Middle frontal gyrus (tissue), 1 donor: Measurements from ENCODE around the gene MTREX.

ENCODE experiments used
- DNase-seq: peaks from one replicate; pipeline ENCODE4 v3.0.0-alpha.2; 2015; ENCODE audit warnings: low spot score; ENCODE audit errors: extremely low spot score

The MTREX gene

GRCh38 chr5:55383254-55383653, 75.5 kb downstream of the MTREX start:
- no peak for DNase-seq

GRCh38 chr5:55384072-55384471, 76.3 kb downstream of the MTREX start:
- DNase-seq = no peak

DNA sequence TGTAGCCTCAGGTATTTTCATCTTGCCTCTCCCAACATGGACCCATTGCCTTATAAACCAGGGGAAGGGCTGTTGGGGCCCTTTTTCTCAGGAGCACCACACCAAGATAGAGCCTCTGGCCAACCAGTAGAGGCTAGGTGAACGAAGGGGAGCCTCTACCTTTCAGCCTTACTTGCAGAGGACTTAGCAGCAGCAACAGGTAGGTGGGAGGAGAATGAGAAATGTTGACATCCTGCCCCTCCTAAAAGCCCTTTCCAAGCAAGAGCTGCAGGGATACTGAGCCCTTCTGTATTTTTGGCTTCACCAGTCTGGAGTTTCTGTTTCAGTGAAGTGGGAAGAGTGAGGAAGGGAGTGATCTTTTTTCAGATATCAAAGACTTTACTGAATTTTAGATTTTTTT, 77.4 kb downstream of the MTREX start:
- DNase-seq = no peak

DNA sequence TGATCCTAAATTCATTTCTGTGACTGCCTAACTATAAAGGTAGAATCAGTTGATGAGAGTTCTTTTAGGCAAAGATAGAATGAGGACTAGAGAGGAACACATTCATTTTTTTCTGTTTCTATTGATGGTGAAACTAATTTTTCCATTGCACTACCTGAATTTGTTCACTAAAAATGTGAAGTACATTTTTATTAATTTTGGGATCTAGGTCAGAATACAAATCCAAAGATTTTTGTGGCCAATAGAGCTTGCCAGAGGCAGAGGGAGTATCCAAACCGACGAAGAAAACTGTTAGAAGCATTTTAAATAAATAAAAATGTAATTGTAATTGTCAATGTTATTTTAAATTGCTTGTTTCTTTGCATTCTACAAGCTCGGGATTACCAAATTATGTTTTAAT, 78.1 kb downstream of the MTREX start:
- DNase-seq = no peak

- no peak for DNase-seq
These were observed 78.6 kb downstream of the MTREX start for GRCh38 chr5:55386356-55386755.

DNA sequence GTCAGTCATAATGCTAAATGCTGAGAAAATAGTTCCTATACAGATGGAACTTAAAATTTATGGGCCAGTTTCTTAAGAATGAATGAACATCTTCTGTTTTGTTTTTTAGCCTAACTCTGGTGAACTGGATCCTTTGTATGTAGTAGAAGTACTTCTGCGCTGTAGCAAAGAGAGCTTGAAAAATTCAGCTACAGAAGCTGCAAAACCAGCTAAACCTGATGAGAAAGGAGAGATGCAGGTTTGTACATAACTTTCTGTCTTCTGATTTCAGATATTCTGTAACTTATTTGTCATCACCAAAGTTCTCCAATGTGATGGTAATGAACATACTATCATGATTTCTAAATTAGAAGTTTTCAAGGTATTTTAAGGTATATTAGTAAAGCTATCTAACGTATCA, 80.1 kb downstream of the MTREX start:
- no peak for DNase-seq

DNA sequence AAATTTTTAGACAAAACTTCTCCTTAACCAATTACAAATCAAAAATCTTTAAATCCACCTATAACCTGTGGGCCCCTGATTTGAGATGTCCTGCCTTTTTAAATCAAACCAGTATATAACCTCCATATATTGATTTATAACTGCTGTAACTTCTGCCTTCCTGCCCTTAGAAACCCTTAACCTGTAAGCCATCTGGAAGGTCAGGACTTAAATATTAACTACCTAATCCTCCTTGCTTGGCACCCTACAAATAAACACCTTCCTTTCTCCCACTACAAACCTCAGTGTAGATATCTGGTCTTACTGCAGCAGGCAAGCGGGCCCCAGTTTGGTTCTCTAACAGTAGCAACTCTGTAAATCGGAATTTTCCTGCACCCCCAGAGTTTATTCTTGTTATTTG, 83.9 kb downstream of the MTREX start:
- no peak for DNase-seq

- DNase-seq = no peak
These were observed 84.9 kb downstream of the MTREX start for GRCh38 chr5:55392669-55393068.

GRCh38 chr5:55393501-55394175, 85.8 kb downstream of the MTREX start:
- no peak for DNase-seq

GRCh38 chr5:55402199-55402598, 94.4 kb downstream of the MTREX start:
- DNase-seq = no peak

DNA sequence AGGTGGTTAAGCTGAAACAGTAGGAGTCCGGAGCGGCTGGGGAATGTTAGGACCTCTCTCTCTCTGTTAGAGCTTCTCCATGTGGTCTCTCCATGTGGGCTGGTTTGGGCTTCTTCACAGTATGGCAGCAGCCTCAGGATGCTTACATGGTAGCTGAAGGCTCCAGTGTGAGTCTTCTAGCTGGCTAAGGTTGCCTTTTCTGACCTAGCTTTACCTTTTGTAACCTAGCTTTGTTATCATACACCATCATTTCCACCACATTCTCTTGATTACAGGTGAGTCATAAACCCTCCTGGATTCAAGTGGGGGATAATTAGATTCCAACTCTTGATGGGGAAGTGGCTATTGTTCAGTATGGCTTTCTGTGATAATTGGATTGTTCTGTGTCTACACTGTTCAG, 98.5 kb downstream of the MTREX start:
- DNase-seq = no peak

DNA sequence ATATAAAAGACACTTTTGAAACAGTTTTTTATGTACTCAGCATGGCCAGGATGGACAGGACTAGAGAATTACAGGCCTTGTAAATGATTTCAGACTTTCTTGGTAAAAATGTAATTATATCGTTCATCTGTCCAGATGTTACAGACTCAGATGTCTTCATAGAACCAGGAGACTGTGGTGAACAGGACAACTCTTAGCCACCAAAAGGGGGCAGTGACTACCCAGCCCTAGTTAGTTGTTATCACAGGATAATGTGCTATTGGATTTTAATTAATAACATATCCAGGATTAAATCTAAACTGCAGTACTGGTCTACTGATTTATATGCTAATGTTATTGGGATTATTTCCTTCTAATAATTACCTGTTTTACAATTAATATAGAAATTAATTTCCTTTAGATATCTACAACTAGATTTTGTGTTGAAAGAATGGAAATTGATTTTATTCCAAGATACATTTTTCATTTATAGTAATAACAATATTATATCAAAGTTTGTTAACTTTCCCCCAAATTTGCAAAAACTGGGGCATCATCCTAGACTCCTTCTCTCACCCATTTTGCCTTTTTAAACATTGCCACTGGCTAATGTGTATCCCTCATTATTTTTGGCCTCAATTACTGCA, 99.4 kb downstream of the MTREX start:
- no peak for DNase-seq

- DNase-seq = no peak
These were observed 100.2 kb downstream of the MTREX start for GRCh38 chr5:55407984-55408383.

GRCh38 chr5:55409775-55410174, 102.0 kb downstream of the MTREX start:
- DNase-seq = no peak

- DNase-seq = no peak
These were observed 103.1 kb downstream of the MTREX start for GRCh38 chr5:55410845-55411244.

DNA sequence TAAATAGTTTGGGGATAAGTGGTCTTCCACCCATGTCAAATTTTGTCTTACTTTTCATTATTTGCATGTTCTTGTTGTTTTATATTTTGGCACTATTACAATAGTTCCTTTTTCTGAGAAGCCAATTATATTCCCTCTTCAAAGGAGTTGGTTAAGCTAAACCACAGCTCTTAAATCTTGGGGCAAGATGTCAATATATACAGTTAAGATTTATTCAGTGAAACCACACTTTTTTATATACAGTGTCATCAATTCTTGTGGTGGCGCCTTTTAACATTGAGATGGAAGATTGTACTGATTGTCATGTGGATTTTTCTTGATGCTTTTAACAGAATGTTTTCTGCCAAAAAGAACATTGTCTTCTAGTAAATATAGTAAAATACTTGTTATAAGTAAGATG, 104.1 kb downstream of the MTREX start:
- DNase-seq = no peak

DNA sequence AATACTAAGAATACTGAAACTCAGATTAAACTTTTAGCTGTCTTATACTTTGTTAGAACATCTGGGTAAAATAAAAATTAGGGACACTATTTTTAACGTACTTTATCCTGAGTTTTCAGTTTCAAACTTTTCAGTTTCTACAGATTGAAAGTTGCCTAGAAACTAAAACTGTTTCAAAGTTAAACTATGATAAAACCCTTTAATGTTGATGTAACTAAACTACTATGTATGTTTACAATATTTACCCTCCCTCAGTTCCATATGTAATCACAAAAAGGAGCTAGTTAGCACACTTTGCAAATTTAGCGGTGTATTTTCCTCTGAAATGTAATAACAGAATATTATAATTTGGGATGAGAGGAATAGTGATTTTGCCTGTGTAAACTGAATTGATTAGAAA, 105.9 kb downstream of the MTREX start:
- DNase-seq = no peak

GRCh38 chr5:55415071-55415470, 107.3 kb downstream of the MTREX start:
- no peak for DNase-seq

- DNase-seq = no peak
These were observed 108.5 kb downstream of the MTREX start for GRCh38 chr5:55416306-55416705.

GRCh38 chr5:55418994-55419968, 111.5 kb downstream of the MTREX start:
- no peak for DNase-seq

GRCh38 chr5:55421074-55421529, 113.3 kb downstream of the MTREX start:
- no peak for DNase-seq

DNA sequence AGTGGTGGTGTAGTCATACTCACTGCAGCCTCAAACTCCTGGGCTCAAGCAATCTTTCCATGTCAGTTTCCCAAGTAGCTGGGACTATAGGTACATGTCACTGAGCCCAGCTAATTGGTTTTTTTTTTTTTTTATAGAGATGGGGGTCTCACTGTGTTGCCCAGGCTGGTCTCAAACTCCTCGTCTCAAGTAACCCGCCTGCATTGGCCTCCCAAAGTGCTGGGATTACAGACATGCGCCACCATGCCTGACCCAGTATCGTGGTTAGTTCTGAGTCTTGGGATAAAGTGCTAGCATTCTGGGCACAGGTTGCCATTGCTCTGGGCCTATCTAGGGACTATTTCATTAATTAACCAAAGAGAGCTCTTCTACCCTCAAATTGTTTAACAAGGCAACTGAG, 118.7 kb downstream of the MTREX start:
- no peak for DNase-seq
